Fibroblast of peridontal ligament (primary cell): ENCODE results near the gene MTCL3.
A peak's percentile ranks its signal among the peaks of the same experiment; 100 is the strongest.

Experiments used
- DNase-seq: peaks from one replicate; pipeline ENCODE4 v3.0.0-alpha.2; 2010; ENCODE audit errors: extremely low read depth

Gene MTCL3

DNA sequence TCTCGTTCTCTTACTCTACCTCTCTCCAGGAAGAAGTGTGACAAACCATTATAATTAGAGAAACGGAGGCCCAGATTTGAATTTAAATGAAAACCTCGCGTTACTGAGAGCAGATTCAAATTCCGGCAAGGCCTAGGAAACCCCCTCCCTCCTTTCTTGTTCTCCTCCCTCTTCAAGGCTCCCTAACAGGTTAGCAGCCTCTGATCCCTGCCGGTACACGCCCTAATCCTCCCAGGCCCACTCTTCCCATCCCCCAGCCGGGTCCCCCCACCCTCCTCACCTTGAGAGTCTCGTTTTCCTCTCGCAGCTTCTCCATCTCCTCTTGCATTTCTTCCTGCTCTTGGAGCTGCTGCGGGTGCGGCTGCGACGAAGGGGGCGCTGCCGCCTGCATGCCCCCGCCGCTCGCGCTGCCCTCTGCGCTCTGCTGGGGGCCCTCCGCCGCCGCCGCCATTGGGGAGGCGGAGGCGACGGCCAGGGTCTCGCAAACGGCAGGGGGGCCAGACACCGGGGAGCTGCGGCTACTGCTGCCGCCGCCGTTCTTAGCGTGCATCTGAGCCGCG lies 3.8 kb downstream of the MTCL3 start:
- peak; percentile 30 for DNase-seq

GRCh38 chr6:127514773-127515227 lies 4.3 kb downstream of the MTCL3 start:
- peak; percentile 53 for DNase-seq

DNA sequence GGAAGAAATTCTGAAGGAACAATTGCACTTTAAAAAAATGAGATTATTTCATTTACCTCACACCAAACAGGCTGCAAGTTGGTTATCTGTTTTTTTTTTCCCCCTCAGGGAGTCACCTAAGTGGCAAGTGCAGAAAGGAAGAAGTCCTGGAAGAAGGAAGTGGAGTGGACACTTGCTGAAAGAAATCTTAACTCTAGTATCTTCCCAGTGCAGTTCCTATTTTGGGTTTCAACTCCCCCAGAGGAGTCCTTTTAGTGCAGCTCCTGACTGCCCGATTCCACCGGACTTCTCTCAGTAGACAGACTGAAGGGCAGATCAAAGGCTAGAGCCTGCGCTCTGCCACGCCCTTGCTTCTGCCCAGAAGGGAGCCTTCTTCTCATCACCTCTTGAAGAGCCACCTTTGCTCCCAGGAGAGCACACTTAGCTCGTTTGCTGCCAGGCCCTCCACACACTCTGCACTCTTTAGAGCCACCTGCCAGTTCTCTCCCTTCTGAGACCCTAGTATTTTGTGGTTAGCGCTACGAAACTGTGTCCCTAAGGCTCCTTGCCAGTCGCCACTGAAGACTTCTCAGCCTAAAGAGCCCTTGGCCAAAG lies 4.9 kb downstream of the MTCL3 start:
- no peak for DNase-seq

DNA sequence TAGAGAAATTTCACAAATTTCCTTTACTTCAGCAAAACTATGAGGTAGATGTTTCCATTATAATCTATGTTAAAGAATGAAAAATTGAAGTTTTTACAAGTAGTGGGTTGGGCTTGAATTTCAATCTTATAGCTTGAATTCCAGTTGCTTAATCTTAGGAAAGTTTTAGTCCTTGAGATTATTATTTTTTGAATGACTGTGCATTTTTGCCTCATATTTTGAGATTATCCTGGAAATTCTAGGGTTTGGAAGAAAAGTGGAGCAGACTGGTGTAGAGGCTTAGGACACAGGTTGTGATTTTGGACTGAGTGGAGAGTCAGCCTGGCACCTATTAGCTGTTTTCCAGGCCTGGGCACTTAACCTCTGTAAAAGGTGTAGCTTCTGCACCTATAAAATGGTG lies 5.7 kb downstream of the MTCL3 start:
- no peak for DNase-seq

DNA sequence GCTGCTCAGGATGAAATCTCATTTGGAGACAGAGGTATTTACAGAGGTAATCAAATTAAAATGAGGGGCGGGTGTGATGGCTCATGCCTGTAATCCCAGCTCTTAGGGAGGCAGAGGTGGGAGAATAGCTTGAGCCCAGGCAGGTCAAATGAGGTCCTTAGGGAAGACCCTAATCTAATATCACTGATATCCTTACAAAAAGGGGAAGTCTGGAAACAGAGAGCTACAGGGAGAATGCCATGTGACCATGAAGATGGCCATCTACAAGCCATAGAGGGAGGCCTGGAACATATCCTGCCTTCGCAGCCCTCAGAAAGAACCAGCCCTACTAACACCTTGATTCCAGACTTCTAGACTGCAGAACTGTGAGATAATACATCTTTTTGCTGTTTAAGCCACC lies 8.3 kb downstream of the MTCL3 start:
- no peak for DNase-seq

GRCh38 chr6:127506894-127507293 lies 12.2 kb downstream of the MTCL3 start:
- DNase-seq: no peak

- DNase-seq: no peak
These were observed 16.1 kb downstream of the MTCL3 start for GRCh38 chr6:127503022-127503421.

- DNase-seq: no peak
These were observed 21.7 kb downstream of the MTCL3 start for GRCh38 chr6:127497410-127497809.

- peak; percentile 36 for DNase-seq
These were observed 22.7 kb downstream of the MTCL3 start for GRCh38 chr6:127496471-127496870.

- no peak for DNase-seq
These were observed 24.8 kb downstream of the MTCL3 start for GRCh38 chr6:127494240-127494767.

- no peak for DNase-seq
These were observed 29.9 kb downstream of the MTCL3 start for GRCh38 chr6:127489248-127489647.

DNA sequence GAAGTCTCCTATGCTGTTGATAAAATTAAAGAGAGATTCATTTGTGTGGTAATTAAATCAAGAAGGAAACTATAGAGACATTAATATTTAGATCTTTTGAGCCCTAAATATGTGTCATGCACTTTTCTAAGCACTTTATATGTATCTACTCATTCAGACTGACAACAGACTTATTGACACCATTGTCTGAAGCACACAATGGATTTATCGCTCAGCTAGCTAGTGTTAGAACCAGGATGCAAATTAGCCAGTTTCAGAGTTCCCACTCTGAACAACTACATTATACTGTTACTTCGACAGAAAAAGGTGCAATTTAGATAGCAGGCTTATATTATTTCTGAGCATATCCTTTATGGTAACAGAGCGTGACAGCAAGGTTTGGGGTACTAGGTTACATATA lies 32.2 kb downstream of the MTCL3 start:
- DNase-seq: no peak

GRCh38 chr6:127484212-127484863 lies 34.8 kb downstream of the MTCL3 start:
- peak; percentile 72 for DNase-seq

DNA sequence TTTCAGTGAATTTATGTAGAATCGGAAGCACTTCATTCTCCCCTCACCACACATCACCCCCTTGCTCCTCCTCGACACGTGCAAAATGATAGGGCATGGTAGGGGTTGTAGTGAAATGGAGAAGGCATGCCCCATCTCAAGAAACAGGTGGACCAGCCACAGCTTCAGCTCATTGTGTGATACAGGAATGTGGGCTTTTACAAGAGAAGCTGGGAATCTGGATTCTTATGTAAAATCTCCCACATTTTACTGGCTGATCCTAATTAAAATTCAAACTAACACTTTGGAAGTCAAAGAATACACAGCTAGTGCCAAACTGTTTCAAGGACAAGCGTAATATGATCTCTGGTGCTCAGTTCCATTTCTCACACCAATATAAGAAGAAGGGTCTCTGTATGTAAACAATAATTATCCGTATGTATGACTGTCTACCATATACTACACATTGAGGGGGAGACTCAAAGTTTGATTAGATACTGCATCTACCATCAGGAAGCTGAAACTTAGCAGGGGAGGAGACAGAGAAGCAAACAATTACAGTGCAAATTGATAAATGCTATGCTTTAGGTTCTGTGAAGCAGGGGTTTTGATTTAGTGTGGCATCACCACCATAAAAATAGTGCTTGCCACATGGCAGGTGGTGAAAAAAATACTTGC lies 35.6 kb downstream of the MTCL3 start:
- DNase-seq: no peak

- DNase-seq: no peak
These were observed 36.8 kb downstream of the MTCL3 start for GRCh38 chr6:127482325-127482724.

DNA sequence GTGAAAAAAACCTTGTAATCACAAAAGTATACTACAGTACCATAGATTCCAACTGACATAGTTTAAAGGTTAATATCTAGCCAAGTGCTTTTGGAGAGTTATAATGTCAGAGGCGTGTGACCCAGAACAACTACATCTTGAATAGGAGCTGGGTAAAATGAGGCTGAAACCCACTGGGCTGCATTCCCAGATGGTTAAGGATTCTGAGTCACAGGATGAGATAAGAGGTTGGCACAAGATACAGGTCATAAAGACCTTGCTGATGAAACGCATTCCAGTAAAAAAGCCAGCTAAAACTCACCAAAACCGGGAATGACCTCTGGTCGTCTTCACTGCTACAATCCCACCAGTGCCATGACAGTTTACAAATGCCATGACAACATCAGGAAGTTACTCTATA lies 37.5 kb downstream of the MTCL3 start:
- peak; percentile 45 for DNase-seq

DNA sequence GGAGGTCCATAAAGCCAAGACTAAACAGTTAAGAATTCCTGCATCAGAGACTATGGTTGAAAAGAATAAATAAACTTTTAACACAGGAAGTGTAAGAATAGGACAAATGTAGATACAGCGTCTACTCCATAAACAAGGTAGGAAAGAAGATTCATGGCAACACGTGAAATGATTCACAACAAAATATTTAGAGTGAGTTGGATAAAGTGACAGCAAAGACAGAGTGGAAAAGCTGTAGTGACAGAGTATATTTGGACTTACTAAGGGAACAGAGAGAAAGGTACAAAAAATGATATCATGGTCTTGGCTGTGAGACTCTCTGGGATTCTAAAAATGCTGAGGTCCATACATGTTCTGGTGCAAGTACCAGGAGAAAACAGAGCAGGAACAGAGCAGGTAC lies 38.0 kb downstream of the MTCL3 start:
- DNase-seq: no peak

GRCh38 chr6:127477658-127478057 lies 41.5 kb downstream of the MTCL3 start:
- DNase-seq: no peak

- DNase-seq: no peak
These were observed 43.3 kb downstream of the MTCL3 start for GRCh38 chr6:127475823-127476176.

DNA sequence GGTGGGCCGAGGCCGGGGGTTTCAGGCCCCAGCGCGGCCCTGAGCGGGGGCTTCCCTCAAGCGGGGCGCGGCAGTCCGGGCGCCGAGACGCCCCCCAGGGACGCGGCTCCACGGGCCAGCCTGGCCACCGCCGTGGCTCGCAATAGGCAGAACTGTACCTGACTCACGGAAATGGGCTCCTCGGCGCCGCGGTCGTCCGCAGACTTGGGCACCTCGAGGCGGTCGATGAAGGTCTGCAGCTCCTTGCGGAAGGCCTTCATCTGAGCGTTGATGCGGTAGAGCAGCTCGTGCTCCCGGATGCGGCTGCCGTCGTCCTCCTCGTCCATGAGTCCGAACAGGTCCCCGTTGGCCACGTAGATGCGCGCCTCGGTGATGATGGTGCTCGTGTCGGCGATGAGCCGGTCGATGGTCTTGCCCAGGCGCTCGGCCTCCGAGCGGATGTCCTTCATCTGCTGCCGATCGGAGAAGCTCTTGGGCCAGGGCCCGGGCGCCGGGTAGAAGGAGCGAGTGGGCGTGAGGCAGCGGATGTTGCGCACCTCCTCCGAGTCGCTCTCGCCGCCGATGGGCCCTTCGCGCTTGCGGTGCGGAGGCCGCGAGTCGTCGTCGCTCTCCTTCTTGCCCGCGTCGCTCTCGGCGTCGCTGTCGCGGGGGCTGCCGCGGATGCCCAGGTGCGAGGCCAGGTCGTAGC lies 43.9 kb downstream of the MTCL3 start:
- DNase-seq: no peak

- no peak for DNase-seq
These were observed 47.5 kb downstream of the MTCL3 start for GRCh38 chr6:127471379-127472255.
